ENCODE results near the gene COQ2. TPM values are rescaled to one million over a fixed set of nuclear protein-coding genes. Genes with fewer than 3 reads are reported as not detected.
"Not testable (repeated sequence)": the region's sequence is repeated elsewhere in the genome, so short reads cannot be mapped to it uniquely, and the experiment has no call there.

The COQ2 gene
- total RNA-seq, 1 donor from 2014 or later: 19.2 TPM

DNA sequence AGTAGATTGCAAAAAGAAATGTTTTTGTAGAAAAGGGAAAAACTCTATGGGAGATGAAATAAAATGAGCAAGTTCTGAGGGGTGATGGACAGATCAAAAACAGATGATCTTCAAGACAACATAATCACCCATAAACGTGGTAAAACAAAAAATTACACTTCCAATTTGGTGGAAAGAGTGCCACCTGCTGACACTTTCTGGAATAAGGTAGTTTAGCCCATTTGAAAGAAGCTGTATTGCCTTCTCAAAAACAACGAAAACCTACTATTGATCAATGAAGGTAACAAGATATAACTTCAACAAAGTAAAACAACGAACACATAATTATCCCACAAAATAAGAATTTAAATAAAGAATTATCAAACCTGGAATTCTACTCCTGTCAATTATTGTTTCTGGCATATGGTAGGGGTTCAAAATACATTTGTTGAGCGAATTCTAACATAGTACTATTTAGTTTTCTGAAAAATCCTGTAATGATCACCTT is 2.5 kb downstream of the COQ2 start:
- TF ChIP-seq, protein P1, sequence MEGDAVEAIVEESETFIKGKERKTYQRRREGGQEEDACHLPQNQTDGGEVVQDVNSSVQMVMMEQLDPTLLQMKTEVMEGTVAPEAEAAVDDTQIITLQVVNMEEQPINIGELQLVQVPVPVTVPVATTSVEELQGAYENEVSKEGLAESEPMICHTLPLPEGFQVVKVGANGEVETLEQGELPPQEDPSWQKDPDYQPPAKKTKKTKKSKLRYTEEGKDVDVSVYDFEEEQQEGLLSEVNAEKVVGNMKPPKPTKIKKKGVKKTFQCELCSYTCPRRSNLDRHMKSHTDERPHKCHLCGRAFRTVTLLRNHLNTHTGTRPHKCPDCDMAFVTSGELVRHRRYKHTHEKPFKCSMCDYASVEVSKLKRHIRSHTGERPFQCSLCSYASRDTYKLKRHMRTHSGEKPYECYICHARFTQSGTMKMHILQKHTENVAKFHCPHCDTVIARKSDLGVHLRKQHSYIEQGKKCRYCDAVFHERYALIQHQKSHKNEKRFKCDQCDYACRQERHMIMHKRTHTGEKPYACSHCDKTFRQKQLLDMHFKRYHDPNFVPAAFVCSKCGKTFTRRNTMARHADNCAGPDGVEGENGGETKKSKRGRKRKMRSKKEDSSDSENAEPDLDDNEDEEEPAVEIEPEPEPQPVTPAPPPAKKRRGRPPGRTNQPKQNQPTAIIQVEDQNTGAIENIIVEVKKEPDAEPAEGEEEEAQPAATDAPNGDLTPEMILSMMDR (IDR thresholded peaks at IDR 0.05; ENCODE audit: unreplicated experiment): peak; percentile 75
- no peaks in the 10 kb centered on the region for H3K27me3 Mint-ChIP-seq
- DNase-seq (ENCODE audit: low spot score, unreplicated experiment): peak; percentile 13
- H3K36me3 Mint-ChIP-seq (ENCODE audit: insufficient read depth): peaks cover 2% of the 10 kb centered on the region
- no peak overlapping the region for H3K27ac Mint-ChIP-seq
- H3K9me3 Mint-ChIP-seq (ENCODE audit: low read depth): no peaks in the 10 kb centered on the region
- no peak overlapping the region for H3K4me3 Mint-ChIP-seq (ENCODE audit: low read depth)
- H3K4me1 Mint-ChIP-seq (ENCODE audit: low read depth): peaks cover 18% of the 10 kb centered on the region

DNA sequence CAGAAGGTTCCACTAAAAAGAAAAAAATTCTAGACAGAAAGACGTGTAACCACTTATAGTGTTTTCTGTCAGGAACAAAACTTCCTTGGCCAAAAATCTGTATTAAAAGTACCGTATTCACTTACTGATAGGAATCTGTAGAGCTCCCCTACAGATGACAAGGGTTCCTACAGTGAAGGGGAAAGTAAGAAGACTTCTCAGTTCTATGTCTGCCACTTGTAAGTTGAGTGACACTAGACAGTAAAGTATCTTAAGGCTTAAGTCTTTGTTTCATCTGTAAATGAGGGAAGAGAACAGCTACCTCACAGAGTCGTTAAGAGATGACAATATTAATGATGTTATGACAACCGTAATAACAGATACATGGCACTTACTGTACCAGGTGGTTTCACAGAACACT is 3.3 kb downstream of the COQ2 start:
- no peak overlapping the region for H3K27ac Mint-ChIP-seq
- H3K4me1 Mint-ChIP-seq (ENCODE audit: low read depth): peaks cover 18% of the 10 kb centered on the region
- H3K27me3 Mint-ChIP-seq: no peaks in the 10 kb centered on the region
- peaks cover 6% of the 10 kb centered on the region for H3K36me3 Mint-ChIP-seq (ENCODE audit: insufficient read depth)
- H3K9me3 Mint-ChIP-seq (ENCODE audit: low read depth): no peaks in the 10 kb centered on the region
- TF ChIP-seq, protein P1 (IDR thresholded peaks at IDR 0.05; ENCODE audit: unreplicated experiment): no peak
- no peak for DNase-seq (ENCODE audit: low spot score, unreplicated experiment)
- H3K4me3 Mint-ChIP-seq (ENCODE audit: low read depth): no peak overlapping the region

DNA sequence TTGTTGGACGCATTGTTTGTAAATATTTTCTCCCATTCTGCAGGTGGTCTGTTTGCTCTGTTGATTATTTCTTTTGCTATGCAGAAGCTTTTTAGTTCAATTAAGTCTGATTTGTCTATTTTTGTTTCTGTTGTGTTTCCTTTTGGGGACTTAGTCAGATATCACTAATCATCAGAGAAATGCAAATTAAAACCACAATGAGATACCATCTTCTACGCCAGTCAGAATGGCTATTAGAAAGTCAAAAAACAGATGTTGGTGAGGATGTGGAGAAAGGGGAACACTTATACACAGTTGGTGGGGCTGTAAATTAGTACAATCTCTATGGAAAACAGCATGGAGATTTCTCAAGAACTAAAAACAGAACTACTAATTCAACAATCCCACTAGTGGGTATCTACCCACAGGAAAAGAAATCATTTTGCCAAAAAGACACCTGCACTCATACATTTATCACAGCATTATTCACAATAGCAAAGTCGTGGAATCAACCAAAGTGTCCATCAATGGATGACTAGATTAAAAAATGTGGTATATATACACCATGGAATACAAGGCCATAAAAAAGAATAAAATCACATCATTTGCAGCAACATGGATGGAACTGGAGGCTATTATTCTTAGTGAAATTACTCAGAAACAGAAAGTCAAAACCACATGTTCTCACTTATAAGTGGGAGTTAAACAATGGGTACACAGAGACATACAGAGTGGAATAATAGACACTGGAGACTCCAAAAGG is 8.1 kb downstream of the COQ2 start:
- TF ChIP-seq, protein P1 (IDR thresholded peaks at IDR 0.05; ENCODE audit: unreplicated experiment): no peak
- Mint-ChIP-seq H3K4me3 (ENCODE audit: low read depth) (no peak overlapping the region), H3K4me1 (ENCODE audit: low read depth) (peaks cover 4% of the 10 kb centered on the region), H3K27me3 (no peaks in the 10 kb centered on the region), H3K27ac (no peak overlapping the region), H3K36me3 (ENCODE audit: insufficient read depth) (peaks cover 14% of the 10 kb centered on the region), H3K9me3 (ENCODE audit: low read depth) (no peaks in the 10 kb centered on the region)
- no peak for DNase-seq (ENCODE audit: low spot score, unreplicated experiment)

DNA sequence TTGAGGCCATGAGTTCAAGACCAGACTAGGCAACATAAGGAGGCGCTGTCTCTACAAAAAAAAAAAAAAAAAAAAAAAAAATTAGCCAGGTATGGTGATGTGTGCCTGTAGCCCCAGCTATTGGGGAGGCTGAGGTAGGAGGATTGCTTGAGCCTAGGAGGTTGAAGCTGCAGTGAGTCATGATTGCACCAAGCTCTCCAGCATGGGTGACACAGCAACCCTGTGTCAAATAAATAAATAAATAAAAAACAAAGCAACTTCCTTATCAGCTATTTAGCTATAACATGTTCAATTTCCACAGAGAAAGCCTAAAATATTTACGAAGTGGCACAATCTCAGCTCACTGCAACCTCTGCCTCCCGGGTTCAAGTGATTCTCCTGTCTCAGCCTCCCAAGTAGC is 10.7 kb downstream of the COQ2 start:
- not testable (repeated sequence) for DNase-seq (ENCODE audit: low spot score, unreplicated experiment); H3K4me1 Mint-ChIP-seq (ENCODE audit: low read depth); H3K4me3 Mint-ChIP-seq (ENCODE audit: low read depth); H3K9me3 Mint-ChIP-seq (ENCODE audit: low read depth); H3K27ac Mint-ChIP-seq; H3K27me3 Mint-ChIP-seq
- H3K36me3 Mint-ChIP-seq (ENCODE audit: insufficient read depth): peaks cover 16% of the 10 kb centered on the region

DNA sequence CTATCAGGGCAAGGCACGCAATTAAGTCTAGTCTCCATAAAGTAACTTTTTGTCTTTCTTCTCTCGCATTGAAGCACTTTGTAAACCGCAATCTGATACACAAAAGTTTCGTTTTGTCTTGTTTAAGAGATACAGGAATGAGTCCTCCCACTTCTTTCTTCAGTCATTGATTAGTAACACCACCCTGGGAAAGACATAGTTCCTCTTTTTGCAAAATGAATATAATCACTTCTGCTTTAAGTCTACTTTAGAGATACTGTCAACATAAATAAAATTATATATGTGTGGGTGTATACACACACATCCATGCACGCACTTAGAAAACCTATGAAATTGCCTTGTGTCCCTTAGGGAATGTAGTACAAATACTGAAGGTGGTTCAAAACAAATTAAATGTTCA is 11.7 kb downstream of the COQ2 start:
- Mint-ChIP-seq H3K27me3 (no peaks in the 10 kb centered on the region), H3K4me1 (ENCODE audit: low read depth) (no peaks in the 10 kb centered on the region), H3K36me3 (ENCODE audit: insufficient read depth) (peaks cover 18% of the 10 kb centered on the region), H3K9me3 (ENCODE audit: low read depth) (no peaks in the 10 kb centered on the region), H3K4me3 (ENCODE audit: low read depth) (no peak overlapping the region), H3K27ac (no peak overlapping the region)
- TF ChIP-seq, protein P1 (IDR thresholded peaks at IDR 0.05; ENCODE audit: unreplicated experiment): no peak
- no peak for DNase-seq (ENCODE audit: low spot score, unreplicated experiment)

DNA sequence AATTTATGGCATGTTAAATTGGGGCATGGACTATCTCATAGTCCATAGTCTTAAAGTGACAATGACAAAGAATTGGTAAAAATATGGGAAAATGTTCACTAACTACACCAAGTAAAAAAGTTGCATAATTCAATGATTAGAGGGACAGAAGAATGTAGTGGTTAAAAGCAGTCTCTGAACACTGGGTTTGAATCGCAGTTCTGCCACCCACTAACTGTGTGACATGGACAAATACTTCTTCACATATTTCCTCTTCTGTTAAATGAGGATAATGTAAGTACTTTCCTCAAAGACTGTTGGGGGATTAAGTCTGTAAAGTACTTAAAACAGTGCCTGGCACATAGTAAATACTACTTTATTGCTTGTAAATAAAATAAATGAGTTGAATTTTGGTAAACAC is 15.3 kb downstream of the COQ2 start:
- Mint-ChIP-seq H3K27ac (no peak overlapping the region), H3K4me3 (ENCODE audit: low read depth) (no peak overlapping the region), H3K36me3 (ENCODE audit: insufficient read depth) (peaks cover 8% of the 10 kb centered on the region), H3K27me3 (no peaks in the 10 kb centered on the region), H3K4me1 (ENCODE audit: low read depth) (no peaks in the 10 kb centered on the region), H3K9me3 (ENCODE audit: low read depth) (no peaks in the 10 kb centered on the region)
- DNase-seq (ENCODE audit: low spot score, unreplicated experiment): no peak
- TF ChIP-seq, protein P1 (IDR thresholded peaks at IDR 0.05; ENCODE audit: unreplicated experiment): no peak
